Measurements from ENCODE around the gene SKAP2.

Gene SKAP2

DNA sequence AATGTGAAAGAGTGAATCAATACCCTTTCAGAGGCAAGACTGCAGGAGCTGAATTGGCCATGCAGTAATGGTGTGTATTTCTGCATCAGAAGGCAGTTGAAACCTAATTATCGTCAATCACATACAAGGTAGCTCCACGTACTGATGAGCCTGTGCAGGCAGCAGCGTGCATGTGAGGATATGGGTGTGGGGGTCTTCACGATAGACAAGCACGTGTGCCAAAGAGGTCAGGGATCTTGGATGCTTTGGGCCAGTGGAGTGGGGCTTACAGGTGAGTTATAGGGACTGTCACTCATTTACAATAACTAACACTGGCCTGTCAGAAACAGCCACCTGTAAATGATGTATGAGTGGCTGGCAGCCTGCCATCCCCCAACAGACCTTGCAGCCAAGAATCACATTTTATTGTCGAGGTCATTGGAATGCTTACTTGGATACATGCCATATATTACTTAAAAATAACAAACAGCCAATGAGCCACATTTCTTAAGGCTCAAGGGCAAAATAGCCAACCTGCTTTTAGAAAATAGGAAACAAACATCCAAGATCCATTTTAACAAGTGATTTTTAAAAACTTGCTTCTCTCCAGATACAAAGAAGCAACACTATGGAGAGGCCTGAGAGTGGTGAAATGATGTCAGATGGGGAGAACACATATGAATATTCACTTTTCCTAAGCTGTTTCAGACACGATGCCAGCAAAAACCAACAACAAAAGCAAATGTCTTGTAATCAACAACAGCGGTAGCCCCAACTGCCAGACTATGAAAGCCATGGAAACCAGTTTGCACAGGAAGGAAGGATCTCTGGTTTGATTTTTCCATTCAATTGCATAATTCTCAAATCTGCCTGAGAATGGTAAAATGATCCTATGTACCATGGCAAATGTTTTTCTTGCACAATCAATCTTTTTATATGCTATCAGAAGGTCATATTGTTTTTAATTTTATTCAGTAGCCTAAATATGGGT lies 210.7 kb downstream of the SKAP2 start:
- TF ChIP-seq, protein P1, sequence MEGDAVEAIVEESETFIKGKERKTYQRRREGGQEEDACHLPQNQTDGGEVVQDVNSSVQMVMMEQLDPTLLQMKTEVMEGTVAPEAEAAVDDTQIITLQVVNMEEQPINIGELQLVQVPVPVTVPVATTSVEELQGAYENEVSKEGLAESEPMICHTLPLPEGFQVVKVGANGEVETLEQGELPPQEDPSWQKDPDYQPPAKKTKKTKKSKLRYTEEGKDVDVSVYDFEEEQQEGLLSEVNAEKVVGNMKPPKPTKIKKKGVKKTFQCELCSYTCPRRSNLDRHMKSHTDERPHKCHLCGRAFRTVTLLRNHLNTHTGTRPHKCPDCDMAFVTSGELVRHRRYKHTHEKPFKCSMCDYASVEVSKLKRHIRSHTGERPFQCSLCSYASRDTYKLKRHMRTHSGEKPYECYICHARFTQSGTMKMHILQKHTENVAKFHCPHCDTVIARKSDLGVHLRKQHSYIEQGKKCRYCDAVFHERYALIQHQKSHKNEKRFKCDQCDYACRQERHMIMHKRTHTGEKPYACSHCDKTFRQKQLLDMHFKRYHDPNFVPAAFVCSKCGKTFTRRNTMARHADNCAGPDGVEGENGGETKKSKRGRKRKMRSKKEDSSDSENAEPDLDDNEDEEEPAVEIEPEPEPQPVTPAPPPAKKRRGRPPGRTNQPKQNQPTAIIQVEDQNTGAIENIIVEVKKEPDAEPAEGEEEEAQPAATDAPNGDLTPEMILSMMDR (IDR thresholded peaks at IDR 0.05; ENCODE audit: insufficient read depth, low read length, poor library complexity, severe bottlenecking): no peak
- no peaks in the 10 kb centered on the region for H3K36me3 ChIP-seq (ENCODE audit: control insufficient read depth, insufficient read depth, low read length)
- DNase-seq (ENCODE audit: extremely low read depth, insufficient read length): no peak
- no peaks in the 10 kb centered on the region for H3K27me3 ChIP-seq (replicated peaks; ENCODE audit: control insufficient read depth, insufficient read depth, low read length)
- no peak overlapping the region for H3K4me3 ChIP-seq (replicated peaks; ENCODE audit: low read depth, low read length)

DNA sequence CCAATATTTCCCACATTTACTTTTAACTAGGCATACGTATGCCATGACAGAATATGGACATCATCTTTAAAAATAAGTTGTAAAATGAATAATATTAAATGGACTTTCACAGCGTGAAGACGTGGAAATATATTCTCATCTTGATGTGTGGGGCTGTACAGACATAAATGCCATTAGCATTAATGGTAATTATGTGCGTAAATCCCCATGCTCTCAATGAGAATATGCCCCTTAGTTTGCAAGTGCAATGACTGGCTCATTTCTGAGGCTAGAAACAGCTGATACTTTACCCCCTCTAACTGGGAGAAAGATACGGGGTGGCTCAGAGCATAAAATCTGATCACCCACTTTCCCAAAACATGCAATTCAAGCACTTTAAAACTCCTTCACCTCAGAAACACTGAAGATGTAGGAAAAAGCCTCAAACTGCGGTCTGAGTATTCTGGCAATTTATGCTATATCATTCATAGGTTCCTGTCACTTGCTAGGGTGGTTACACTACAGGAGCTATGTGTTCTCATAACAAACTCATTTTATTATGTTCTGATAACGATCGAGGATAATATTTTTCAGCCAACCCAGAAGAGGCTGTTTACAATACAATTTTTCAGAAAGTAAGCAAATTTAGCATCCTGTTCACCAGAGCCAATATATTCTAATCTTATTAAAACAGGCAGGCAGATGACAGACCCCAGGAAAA lies 211.8 kb downstream of the SKAP2 start:
- H3K36me3 ChIP-seq (ENCODE audit: control insufficient read depth, insufficient read depth, low read length): no peaks in the 10 kb centered on the region
- H3K27me3 ChIP-seq (replicated peaks; ENCODE audit: control insufficient read depth, insufficient read depth, low read length): no peaks in the 10 kb centered on the region
- no peak for DNase-seq (ENCODE audit: extremely low read depth, insufficient read length)
- TF ChIP-seq, protein P1 (IDR thresholded peaks at IDR 0.05; ENCODE audit: insufficient read depth, low read length, poor library complexity, severe bottlenecking): no peak
- no peak overlapping the region for H3K4me3 ChIP-seq (replicated peaks; ENCODE audit: low read depth, low read length)

DNA sequence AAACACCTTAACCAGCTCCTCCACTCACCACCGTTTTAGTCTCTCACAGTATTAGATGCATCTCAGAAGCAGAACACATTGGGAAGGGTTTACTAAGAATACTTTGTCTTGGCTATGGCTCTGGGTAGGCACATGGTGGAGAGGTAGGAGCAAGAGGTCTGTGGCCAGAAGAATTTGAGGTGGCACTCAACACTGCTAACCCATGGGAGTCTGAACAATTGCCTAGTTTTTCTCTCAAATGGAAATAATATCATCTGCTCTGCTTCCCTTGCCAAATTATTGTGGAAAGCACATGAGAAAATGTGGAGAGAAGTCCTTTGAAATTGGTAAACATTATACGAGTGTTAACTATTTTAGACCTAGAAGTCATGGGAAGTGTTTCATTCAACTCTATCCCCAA lies 214.3 kb downstream of the SKAP2 start:
- TF ChIP-seq, protein P1 (IDR thresholded peaks at IDR 0.05; ENCODE audit: insufficient read depth, low read length, poor library complexity, severe bottlenecking): no peak
- DNase-seq (ENCODE audit: extremely low read depth, insufficient read length): no peak

DNA sequence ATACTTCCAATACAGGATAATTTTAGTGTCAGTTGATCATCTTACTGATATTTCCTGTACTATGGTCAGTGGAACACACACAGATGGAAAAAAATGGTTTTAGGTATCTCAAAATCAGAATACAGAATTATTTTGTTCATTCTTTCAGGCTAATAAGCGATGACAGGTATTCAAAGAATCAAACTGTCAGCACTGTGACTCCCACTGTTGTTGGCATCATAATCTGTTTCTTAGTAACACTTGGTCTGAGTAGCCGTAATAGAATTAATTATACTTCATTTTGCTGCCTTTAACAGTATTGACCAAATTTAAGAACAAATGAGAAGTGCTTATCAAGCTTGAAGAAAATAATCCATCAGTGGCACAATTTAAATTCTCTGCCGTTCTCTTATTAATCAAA lies 215.0 kb downstream of the SKAP2 start:
- TF ChIP-seq, protein P1 (IDR thresholded peaks at IDR 0.05; ENCODE audit: insufficient read depth, low read length, poor library complexity, severe bottlenecking): no peak
- DNase-seq (ENCODE audit: extremely low read depth, insufficient read length): no peak
- Histone ChIP-seq H3K27me3 (replicated peaks; ENCODE audit: control insufficient read depth, insufficient read depth, low read length) (no peaks in the 10 kb centered on the region), H3K4me3 (replicated peaks; ENCODE audit: low read depth, low read length) (no peak overlapping the region), H3K36me3 (ENCODE audit: control insufficient read depth, insufficient read depth, low read length) (no peaks in the 10 kb centered on the region)

More for the DNA sequence above, 214.3 kb downstream of the SKAP2 start:
- Histone ChIP-seq H3K27me3 (replicated peaks; ENCODE audit: control insufficient read depth, insufficient read depth, low read length) (no peaks in the 10 kb centered on the region), H3K36me3 (ENCODE audit: control insufficient read depth, insufficient read depth, low read length) (no peaks in the 10 kb centered on the region), H3K4me3 (replicated peaks; ENCODE audit: low read depth, low read length) (no peak overlapping the region)

DNA sequence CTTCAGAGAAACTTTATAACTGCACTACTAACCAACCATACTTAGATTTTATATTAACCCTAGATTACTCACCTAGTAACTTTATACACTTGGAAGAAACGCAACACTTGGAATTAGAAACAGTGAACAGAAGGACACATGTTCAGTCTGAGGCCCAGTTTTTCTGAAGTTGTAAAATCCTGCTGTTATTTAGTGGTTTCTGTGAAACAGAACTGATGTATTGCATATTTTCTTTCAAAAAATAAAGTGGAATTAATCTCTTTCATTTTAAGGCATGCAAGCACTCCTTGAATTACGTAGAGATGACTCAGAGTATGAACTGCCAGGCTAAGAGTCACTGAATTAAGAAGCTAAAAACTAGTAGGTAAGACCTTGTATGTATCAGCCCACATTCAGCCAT lies 215.8 kb downstream of the SKAP2 start:
- H3K36me3 ChIP-seq (ENCODE audit: control insufficient read depth, insufficient read depth, low read length): no peaks in the 10 kb centered on the region
- H3K27me3 ChIP-seq (replicated peaks; ENCODE audit: control insufficient read depth, insufficient read depth, low read length): no peaks in the 10 kb centered on the region
- TF ChIP-seq, protein P1 (IDR thresholded peaks at IDR 0.05; ENCODE audit: insufficient read depth, low read length, poor library complexity, severe bottlenecking): no peak
- no peak overlapping the region for H3K4me3 ChIP-seq (replicated peaks; ENCODE audit: low read depth, low read length)
- DNase-seq (ENCODE audit: extremely low read depth, insufficient read length): no peak
